ENCODE data around the gene DUSP1. TPM values are rescaled to one million over a fixed set of nuclear protein-coding genes. Genes with fewer than 3 reads are reported as not detected.

DUSP1 gene
- total RNA-seq, 1 experiment from 2014 or later: 16.6 TPM

GRCh38 chr5:172789687-172790495, 18.9 kb upstream of the DUSP1 start:
- Histone ChIP-seq H3K27me3 (ENCODE audit: insufficient read depth, low read length) (no peaks in the 10 kb centered on the region), H2AFZ (ENCODE audit: low read depth, low read length, poor library complexity, severe bottlenecking) (no peak overlapping the region), H3K9me2 (ENCODE audit: insufficient read depth) (no peaks in the 10 kb centered on the region), H3K4me2 (ENCODE audit: low read length) (no peak overlapping the region), H3K79me2 (ENCODE audit: insufficient read depth, low read length) (no peaks in the 10 kb centered on the region), H3K9me3 (ENCODE audit: control insufficient read depth in 1 of 2, insufficient read depth in 1 of 2, low read depth in 1 of 2, low read length in 2 of 2) (no peaks in the 10 kb centered on the region), H4K20me1 (ENCODE audit: insufficient read depth) (no peaks in the 10 kb centered on the region), H3K9ac (ENCODE audit: low read length) (no peak overlapping the region), H3K4me1 (ENCODE audit: control insufficient read depth in 1 of 2, insufficient read depth in 2 of 2, low read length in 2 of 2) (peaks cover 3 to 29% of the 10 kb centered on the region in 2 experiments; a peak in 3 of 4 replicates), H3K36me3 (ENCODE audit: control insufficient read depth in 1 of 2, insufficient read depth in 2 of 2, low read length in 2 of 2) (no peaks in the 10 kb centered on the region), H3K27ac (ENCODE audit: low read depth, low read length) (peak overlapping the region; percentile 14; the same call in 1 of the 2 replicates), H3K4me3 (replicated peaks in 1 of 2; ENCODE audit: low read depth in 1 of 2, low read length in 2 of 2) (no peak overlapping the region)
- TF ChIP-seq EZH2phosphoT487 (IDR thresholded peaks at IDR 0.05; ENCODE audit: borderline replicate concordance) (no peak), CEBPB (IDR thresholded peaks at IDR 0.05; ENCODE audit: low read depth) (no peak), TCF7L2 (IDR thresholded peaks at IDR 0.05; ENCODE audit: borderline replicate concordance, extremely low read depth, insufficient read depth, insufficient read length) (no peak), SP1 (IDR thresholded peaks at IDR 0.05; ENCODE audit: low read depth) (no peak)
- CTCF ChIA-PET: no interaction called here
- no TSS peak for BruUV-seq (replicated peaks)
- RAD21 ChIA-PET (ENCODE audit: low non-redundant PET in 1 of 2, low total read pairs in 2 of 2, uncharacterized antibody in 2 of 2, unreplicated experiment in 2 of 2): no interaction called here
- POLR2A ChIA-PET: no interaction called here
- intact Hi-C loops (cut with micrococcal nuclease): no loop called here
- no peak for DNase-seq (ENCODE audit: low read depth, low spot score)
- 0 out of 2 replicates have a peak, but pooled peaks have one; percentile 4 for ATAC-seq

- Histone ChIP-seq H3K9me3 (ENCODE audit: control insufficient read depth in 1 of 2, insufficient read depth in 1 of 2, low read depth in 1 of 2, low read length in 2 of 2) (no peaks in the 10 kb centered on the region), H3K9ac (ENCODE audit: low read length) (no peak overlapping the region), H3K4me1 (ENCODE audit: control insufficient read depth in 1 of 2, insufficient read depth in 2 of 2, low read length in 2 of 2) (peaks cover 3 to 29% of the 10 kb centered on the region in 2 experiments; a peak in 3 of 4 replicates), H3K9me2 (ENCODE audit: insufficient read depth) (no peaks in the 10 kb centered on the region), H3K27me3 (ENCODE audit: insufficient read depth, low read length) (no peaks in the 10 kb centered on the region), H3K4me3 (replicated peaks in 1 of 2; ENCODE audit: low read depth in 1 of 2, low read length in 2 of 2) (no peak overlapping the region), H2AFZ (ENCODE audit: low read depth, low read length, poor library complexity, severe bottlenecking) (no peak overlapping the region), H3K27ac (ENCODE audit: low read depth, low read length) (peak overlapping the region; percentile 14; the same call in 1 of the 2 replicates), H3K79me2 (ENCODE audit: insufficient read depth, low read length) (no peaks in the 10 kb centered on the region), H3K4me2 (ENCODE audit: low read length) (no peak overlapping the region), H3K36me3 (ENCODE audit: control insufficient read depth in 1 of 2, insufficient read depth in 2 of 2, low read length in 2 of 2) (no peaks in the 10 kb centered on the region), H4K20me1 (ENCODE audit: insufficient read depth) (no peaks in the 10 kb centered on the region)
- intact Hi-C loops (cut with micrococcal nuclease): no loop called here
- ChIA-PET RAD21 (ENCODE audit: low non-redundant PET in 1 of 2, low total read pairs in 2 of 2, uncharacterized antibody in 2 of 2, unreplicated experiment in 2 of 2) (no interaction called here), POLR2A (interaction anchor here (0.6 to 1.5 kb wide), 3 partner anchors 11 to 18 kb away, joined by 3 to 7 read pairs (median 7); partner anchors contain the start of gene DUSP1), CTCF (no interaction called here)
- no TSS peak for BruUV-seq (replicated peaks)
- ATAC-seq: peak; percentile 56
- TF ChIP-seq ZBTB33 (IDR thresholded peaks at IDR 0.05; ENCODE audit: extremely low read depth, insufficient replicate concordance, low read length) (no peak), ELF1 (IDR thresholded peaks at IDR 0.05; ENCODE audit: borderline replicate concordance, low read depth) (no peak), POLR2A (IDR thresholded peaks at IDR 0.05; ENCODE audit: borderline replicate concordance, extremely low read depth, insufficient read depth, insufficient read length) (no peak), CBX3 (IDR thresholded peaks at IDR 0.05; ENCODE audit: low read depth) (no peak), RAD21 (IDR thresholded peaks at IDR 0.05; ENCODE audit: low read depth) (no peak), JUND (IDR thresholded peaks at IDR 0.05) (no peak), SP1 (IDR thresholded peaks at IDR 0.05; ENCODE audit: low read depth) (no peak), ZFX (IDR thresholded peaks at IDR 0.05) (no peak), SRF (IDR thresholded peaks at IDR 0.05; ENCODE audit: low read depth) (no peak), FOSL1 (IDR thresholded peaks at IDR 0.05; ENCODE audit: low read depth) (no peak)
- DNase-seq (ENCODE audit: low read depth, low spot score): no peak
Observed at GRCh38 chr5:172788771-172789686, 18.0 kb upstream of the DUSP1 start.

All from HCT116 (cell line).